ENCODE results near the gene TMEM176A. TPM values are rescaled to one million over a fixed set of nuclear protein-coding genes. Genes with fewer than 3 reads are reported as not detected.
"Not testable (repeated sequence)": the region's sequence is repeated elsewhere in the genome, so short reads cannot be mapped to it uniquely, and the experiment has no call there.

The TMEM176A gene
- total RNA-seq, 2 experiments from 2014 or later: not detected

- DNase-seq (no peak), ATAC-seq (no peak)
- H3K4me3 Mint-ChIP-seq: no peak overlapping the region
- CTCF ChIA-PET: no interaction called here
- H3K36me3 Mint-ChIP-seq (ENCODE audit: low read depth): peaks cover 2% of the 10 kb centered on the region
- POLR2A ChIA-PET: no interaction called here
- H3K9me3 Mint-ChIP-seq: no peaks in the 10 kb centered on the region
- TF ChIP-seq CTCF (IDR thresholded peaks at IDR 0.05): no peak
- H3K4me1 Mint-ChIP-seq (ENCODE audit: low read depth): peaks cover 5% of the 10 kb centered on the region
- H3K27me3 Mint-ChIP-seq: peaks cover 33% of the 10 kb centered on the region
- intact Hi-C loops (cut with micrococcal nuclease): no loop called here
- no peak overlapping the region for H3K27ac Mint-ChIP-seq
Measured at GRCh38 chr7:150804802-150805201, 4.2 kb downstream of the TMEM176A start.

GRCh38 chr7:150805864-150806263 lies 5.3 kb downstream of the TMEM176A start:
- Mint-ChIP-seq H3K36me3 (ENCODE audit: low read depth) (peaks cover 2% of the 10 kb centered on the region), H3K9me3 (no peaks in the 10 kb centered on the region), H3K4me1 (ENCODE audit: low read depth) (peaks cover 5% of the 10 kb centered on the region), H3K27me3 (peaks cover 39% of the 10 kb centered on the region), H3K27ac (no peak overlapping the region), H3K4me3 (no peak overlapping the region)
- no peak for DNase-seq
- no peak for TF ChIP-seq CTCF (IDR thresholded peaks at IDR 0.05)
- no peak for ATAC-seq
- ChIA-PET CTCF (no interaction called here), POLR2A (no interaction called here)
- intact Hi-C loops (cut with micrococcal nuclease): no loop called here

- peaks cover 41% of the 10 kb centered on the region for H3K27me3 Mint-ChIP-seq
- no peak for TF ChIP-seq CTCF (IDR thresholded peaks at IDR 0.05)
- no peak for ATAC-seq
- intact Hi-C loops (cut with micrococcal nuclease): no loop called here
- CTCF ChIA-PET: no interaction called here
- no peak for DNase-seq
- POLR2A ChIA-PET: no interaction called here
- H3K4me1 Mint-ChIP-seq (ENCODE audit: low read depth): peaks cover 2% of the 10 kb centered on the region
- no peaks in the 10 kb centered on the region for H3K9me3 Mint-ChIP-seq
- no peak overlapping the region for H3K4me3 Mint-ChIP-seq
- H3K36me3 Mint-ChIP-seq (ENCODE audit: low read depth): peaks cover 2% of the 10 kb centered on the region
- no peak overlapping the region for H3K27ac Mint-ChIP-seq
Measured at GRCh38 chr7:150806454-150806853, 5.9 kb downstream of the TMEM176A start.

- intact Hi-C loops (cut with micrococcal nuclease): no loop called here
- Mint-ChIP-seq H3K9me3 (no peaks in the 10 kb centered on the region), H3K36me3 (ENCODE audit: low read depth) (peaks cover 2% of the 10 kb centered on the region), H3K4me1 (ENCODE audit: low read depth) (peaks cover under 1% of the 10 kb centered on the region), H3K27me3 (peaks cover 42% of the 10 kb centered on the region), H3K4me3 (no peak overlapping the region), H3K27ac (no peak overlapping the region)
- ATAC-seq: no peak
- ChIA-PET POLR2A (no interaction called here), CTCF (no interaction called here)
- DNase-seq: no peak
- no peak for TF ChIP-seq CTCF (IDR thresholded peaks at IDR 0.05)
Measured at GRCh38 chr7:150806863-150807262, 6.3 kb downstream of the TMEM176A start.

GRCh38 chr7:150807616-150808438 lies 7.3 kb downstream of the TMEM176A start:
- ATAC-seq; POLR2A ChIA-PET; H3K27ac Mint-ChIP-seq; H3K9me3 Mint-ChIP-seq; H3K36me3 Mint-ChIP-seq (ENCODE audit: low read depth); intact Hi-C loops (cut with micrococcal nuclease); DNase-seq; H3K4me1 Mint-ChIP-seq (ENCODE audit: low read depth); H3K4me3 Mint-ChIP-seq: not testable (repeated sequence)
- peaks cover 38% of the 10 kb centered on the region for H3K27me3 Mint-ChIP-seq
- CTCF ChIA-PET: interaction anchor here (1.0 kb wide), 1 partner anchor 91 kb away, joined by 3 read pairs; no protein-coding TSS in a partner anchor

Measured in activated CD8-positive, alpha-beta T cell treated with anti-CD3 and anti-CD28 coated beads for 36 hours (primary cell).